Activated gamma-delta T cell treated with anti-CD3 and anti-CD28 coated beads, Interleukin-2, amount 50 U/mL, for 16 hours (primary cell): ENCODE results near the gene TMEM171.

ENCODE experiments used
- DNase-seq: peaks from one replicate; pipeline ENCODE4 v3.0.0-alpha.2; 2020; ENCODE audit warnings: low read depth

TMEM171 gene

GRCh38 chr5:73120222-73121118 is at the start of gene TMEM171:
TMEM171 (plus strand) TSS chr5:73120575; CDS start chr5:73123374, 2,799 bp downstream.
- no peak for DNase-seq

- DNase-seq: no peak
Observed at GRCh38 chr5:73081093-73081492, 39.3 kb upstream of the TMEM171 start.

GRCh38 chr5:73088026-73088425 is 32.3 kb upstream of the TMEM171 start:
- DNase-seq: no peak

GRCh38 chr5:73093943-73094342 is 26.4 kb upstream of the TMEM171 start:
- no peak for DNase-seq

GRCh38 chr5:73094415-73094814 is 26.0 kb upstream of the TMEM171 start:
- DNase-seq: no peak

- DNase-seq: no peak
Observed at GRCh38 chr5:73095564-73096238, 24.7 kb upstream of the TMEM171 start.

- DNase-seq: no peak
Observed at GRCh38 chr5:73096239-73096575, 24.2 kb upstream of the TMEM171 start.

GRCh38 chr5:73097740-73098139 is 22.6 kb upstream of the TMEM171 start:
- DNase-seq: no peak

GRCh38 chr5:73100109-73100508 is 20.3 kb upstream of the TMEM171 start:
- no peak for DNase-seq

- no peak for DNase-seq
Observed at GRCh38 chr5:73103870-73104299, 16.5 kb upstream of the TMEM171 start.

- DNase-seq: no peak
Observed at GRCh38 chr5:73104326-73104725, 16.0 kb upstream of the TMEM171 start.

- DNase-seq: no peak
Observed at GRCh38 chr5:73106335-73106734, 14.0 kb upstream of the TMEM171 start.

- no peak for DNase-seq
Observed at GRCh38 chr5:73110190-73110589, 10.2 kb upstream of the TMEM171 start.

GRCh38 chr5:73111536-73111935 is 8.8 kb upstream of the TMEM171 start:
- no peak for DNase-seq

- DNase-seq: no peak
Observed at GRCh38 chr5:73112359-73112758, 8.0 kb upstream of the TMEM171 start.

GRCh38 chr5:73114044-73114688 is 6.2 kb upstream of the TMEM171 start:
- no peak for DNase-seq

GRCh38 chr5:73115399-73116051 is 4.8 kb upstream of the TMEM171 start:
- DNase-seq: no peak

- no peak for DNase-seq
Observed at GRCh38 chr5:73116506-73116905, 3.9 kb upstream of the TMEM171 start.

GRCh38 chr5:73117088-73117740 is 3.2 kb upstream of the TMEM171 start:
- no peak for DNase-seq

- DNase-seq: no peak
Observed at GRCh38 chr5:73118391-73118973, 1.9 kb upstream of the TMEM171 start.

GRCh38 chr5:73119451-73120157 is 771 bp upstream of the TMEM171 start:
- no peak for DNase-seq
